Measurements from ENCODE around the gene TUBA4B. TPM values are rescaled to one million over a fixed set of nuclear protein-coding genes. Genes with fewer than 3 reads are reported as not detected.
"Not testable (repeated sequence)": the region's sequence is repeated elsewhere in the genome, so short reads cannot be mapped to it uniquely, and the experiment has no call there.

TUBA4B gene
- polyA plus RNA-seq, 4 donors: 0.06 to 0.67 TPM; not detected in 2

DNA sequence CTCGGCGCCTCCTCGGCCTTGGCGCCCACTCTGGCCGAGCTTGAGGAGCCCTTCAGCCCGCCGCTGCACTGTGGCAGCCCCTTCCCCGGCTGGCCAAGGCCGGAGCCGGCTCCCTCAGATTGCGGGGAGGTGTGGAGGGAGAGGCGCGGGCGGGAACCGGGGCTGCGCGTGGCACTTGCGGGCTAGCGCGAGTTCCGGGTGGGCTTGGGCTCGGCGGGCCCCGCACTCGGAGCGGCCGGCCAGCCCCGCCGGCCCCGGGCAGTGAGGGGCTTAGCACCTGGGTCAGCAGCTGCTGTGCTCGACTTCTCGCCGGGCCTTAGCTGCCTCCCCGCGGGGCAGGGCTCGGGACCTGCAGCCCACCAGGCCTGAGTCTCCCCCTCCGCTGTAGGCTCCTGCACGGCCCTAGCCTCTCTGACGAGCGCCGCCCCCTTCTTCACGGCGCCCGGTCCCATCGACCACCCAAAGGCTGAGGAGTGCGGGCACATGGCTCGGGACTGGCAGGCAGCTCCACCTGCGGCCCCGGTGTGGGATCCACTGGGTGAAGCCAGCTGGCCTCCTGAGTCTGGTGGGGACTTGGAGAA is 59.7 kb downstream of the TUBA4B start:
- 87 to 94% (median 94%) methylated on average over 44 to 49 of the region's 49 CpGs for WGBS, 3 donors
- not testable (repeated sequence) for DNase-seq, FAIRE-seq

DNA sequence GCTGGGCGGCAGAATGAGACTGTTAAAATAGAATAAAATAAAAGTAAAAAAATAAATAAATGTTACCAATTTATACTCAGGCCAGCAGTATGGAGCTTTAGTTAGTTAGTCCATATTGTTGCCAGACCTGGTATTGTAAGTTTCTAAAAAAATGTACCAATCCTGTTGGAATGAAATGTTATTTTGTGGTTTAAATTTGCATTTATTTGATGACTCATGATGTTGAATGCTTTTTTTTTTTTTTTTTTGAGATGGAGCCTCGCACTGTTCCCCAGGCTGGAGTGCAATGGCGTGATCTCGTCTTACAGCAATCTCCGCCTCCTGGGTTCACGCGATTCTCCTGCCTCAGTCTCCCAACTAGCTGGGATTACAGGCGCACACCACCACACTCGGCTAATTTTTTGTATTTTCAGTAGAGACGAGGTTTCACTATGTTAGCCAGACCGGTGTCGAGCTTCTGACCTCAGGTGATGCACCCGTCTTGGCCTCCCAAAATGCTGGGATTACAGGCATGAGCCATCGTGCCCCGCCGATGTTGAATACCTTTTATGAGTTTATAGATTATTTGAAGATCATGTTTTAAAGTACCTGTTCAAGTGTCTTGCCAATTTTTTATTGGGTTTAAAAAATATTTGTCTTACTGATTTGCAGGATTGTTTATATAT is 61.9 kb downstream of the TUBA4B start:
- no peak overlapping the region for H3K4me3 ChIP-seq (ENCODE audit: low read depth in 1 of 3, low read length in 3 of 3)
- 90 to 92% (median 91%) methylated on average over 16 of the region's 16 CpGs for WGBS, 3 donors
- FAIRE-seq: no peak

More for the DNA sequence above, 59.7 kb downstream of the TUBA4B start:
- not testable (repeated sequence) for H3K9me3 ChIP-seq (ENCODE audit: control insufficient read depth in 2 of 2, insufficient read depth in 1 of 2, low read depth in 1 of 2, low read length in 1 of 2); H3K36me3 ChIP-seq (ENCODE audit: control insufficient read depth in 3 of 3, insufficient read depth in 2 of 3, low read depth in 1 of 3, low read length in 3 of 3); H3K27ac ChIP-seq (ENCODE audit: low read depth in 1 of 3, low read length in 2 of 3); H3K4me3 ChIP-seq (ENCODE audit: low read depth in 1 of 3, low read length in 3 of 3); H3K4me1 ChIP-seq (ENCODE audit: control insufficient read depth in 3 of 3, insufficient read depth in 2 of 3, low read depth in 1 of 3, low read length in 2 of 3)
- H3K27me3 ChIP-seq (ENCODE audit: control insufficient read depth in 3 of 3, insufficient read depth in 3 of 3, low read length in 3 of 3): peaks cover 0 to 26% (median 16%) of the 10 kb centered on the region in 3 donors

More for the DNA sequence above, 61.9 kb downstream of the TUBA4B start:
- Histone ChIP-seq H3K27ac (ENCODE audit: low read depth in 1 of 3, low read length in 2 of 3) (no peak overlapping the region), H3K27me3 (ENCODE audit: control insufficient read depth in 3 of 3, insufficient read depth in 3 of 3, low read length in 3 of 3) (peaks cover 0 to 7% (median 5%) of the 10 kb centered on the region in 3 donors), H3K9me3 (ENCODE audit: control insufficient read depth in 2 of 2, insufficient read depth in 1 of 2, low read depth in 1 of 2, low read length in 1 of 2) (no peaks in the 10 kb centered on the region), H3K36me3 (ENCODE audit: control insufficient read depth in 3 of 3, insufficient read depth in 2 of 3, low read depth in 1 of 3, low read length in 3 of 3) (no peaks in the 10 kb centered on the region), H3K4me1 (ENCODE audit: control insufficient read depth in 3 of 3, insufficient read depth in 2 of 3, low read depth in 1 of 3, low read length in 2 of 3) (no peaks in the 10 kb centered on the region)
- DNase-seq: no peak

Other genes starting within 250 kb of the TUBA4B start
- gene CFAP65, start 211.7 kb upstream of the TUBA4B start, polyA plus RNA-seq: 1 to 10 TPM in 2 of 4 donors, under 1 TPM in 1, not detected in 1; 0.06 to 4.3 (median 1.1) TPM
- 10 to 100 TPM; 13.5 to 95.4 (median 29.1) TPM for gene IHH, start 192.3 kb upstream of the TUBA4B start, polyA plus RNA-seq
- 10 to 100 TPM; 19.3 to 47.1 (median 36.6) TPM for gene NHEJ1, start 92.4 kb upstream of the TUBA4B start, polyA plus RNA-seq
- gene SLC23A3, start 83.2 kb upstream of the TUBA4B start, polyA plus RNA-seq: 10 to 100 TPM in 3 of 4 donors, 1 to 10 TPM in 1; 4.3 to 26.6 (median 12.1) TPM
- 10 to 100 TPM; 54.6 to 86.7 (median 72.2) TPM for gene CNPPD1, start 76.3 kb upstream of the TUBA4B start, polyA plus RNA-seq
- gene RETREG2, start 75.0 kb upstream of the TUBA4B start, polyA plus RNA-seq: 100 to 1,000 TPM in 1 of 4 donors, 10 to 100 TPM in 3; 36.2 to 101 (median 54.5) TPM
- gene ZFAND2B, start 46.5 kb upstream of the TUBA4B start, polyA plus RNA-seq: 100 to 1,000 TPM in 2 of 4 donors, 10 to 100 TPM in 2; 46.9 to 182 (median 101) TPM
- gene ABCB6, start 34.3 kb upstream of the TUBA4B start, polyA plus RNA-seq: 10 to 100 TPM; 37.7 to 49.2 (median 43.0) TPM
- gene ATG9A, start 23.6 kb upstream of the TUBA4B start, polyA plus RNA-seq: 10 to 100 TPM in 3 of 4 donors, 1 to 10 TPM in 1; 8.1 to 44.1 (median 23.5) TPM
- 10 to 100 TPM; 20.2 to 62.7 (median 36.7) TPM for gene ANKZF1, start 23.4 kb upstream of the TUBA4B start, polyA plus RNA-seq
- gene GLB1L, start 7.8 kb upstream of the TUBA4B start, polyA plus RNA-seq: 10 to 100 TPM in 1 of 4 donors, 1 to 10 TPM in 3; 3.1 to 36.1 (median 4.3) TPM
- gene STK16, start 7.8 kb upstream of the TUBA4B start, polyA plus RNA-seq: 10 to 100 TPM; 31.1 to 53.4 (median 42.6) TPM
- 10 to 100 TPM; 42.1 to 62.0 (median 49.8) TPM for gene TUBA4A, start 675 bp downstream of the TUBA4B start, polyA plus RNA-seq
- 10 to 100 TPM; 43.3 to 65.8 (median 57.7) TPM for gene DNAJB2, start 26.1 kb downstream of the TUBA4B start, polyA plus RNA-seq
- gene PTPRN, start 56.2 kb downstream of the TUBA4B start, polyA plus RNA-seq: 1 to 10 TPM in 3 of 4 donors, not detected in 1; 1.6 to 9.4 (median 4.1) TPM
- under 1 TPM in 2 of 4 donors, not detected in 2; 0.16 to 0.28 TPM for gene RESP18, start 79.5 kb downstream of the TUBA4B start, polyA plus RNA-seq
- gene DNPEP, start 134.7 kb downstream of the TUBA4B start, polyA plus RNA-seq: 100 to 1,000 TPM in 3 of 4 donors, 10 to 100 TPM in 1; 98.2 to 200 (median 165) TPM
- gene DES, start 165.1 kb downstream of the TUBA4B start, polyA plus RNA-seq: 100 to 1,000 TPM in 1 of 4 donors, 10 to 100 TPM in 3; 24.6 to 178 (median 67.4) TPM
- gene SPEG, start 181.6 kb downstream of the TUBA4B start, polyA plus RNA-seq: 10 to 100 TPM in 1 of 4 donors, 1 to 10 TPM in 2, under 1 TPM in 1; 0.45 to 15.7 (median 5.3) TPM
- 10 to 100 TPM; 52.6 to 63.5 (median 61.3) TPM for gene GMPPA, start 245.6 kb downstream of the TUBA4B start, polyA plus RNA-seq